ENCODE measurements around the gene UGT1A4.
"Not testable (repeated sequence)": the region's sequence is repeated elsewhere in the genome, so short reads cannot be mapped to it uniquely, and the experiment has no call there.

The UGT1A4 gene

GRCh38 chr2:233699424-233700027 is 19.0 kb upstream of the UGT1A4 start:
- DNase-seq = no peak

GRCh38 chr2:233700028-233700635 is 18.4 kb upstream of the UGT1A4 start:
- no peak for DNase-seq

GRCh38 chr2:233700842-233701241 is 17.7 kb upstream of the UGT1A4 start:
- DNase-seq = not testable (repeated sequence)

GRCh38 chr2:233702238-233702637 is 16.3 kb upstream of the UGT1A4 start:
- DNase-seq = no peak

- no peak for DNase-seq
Observed at GRCh38 chr2:233705911-233706506, 12.5 kb upstream of the UGT1A4 start.

GRCh38 chr2:233706720-233707119 is 11.8 kb upstream of the UGT1A4 start:
- DNase-seq = no peak

GRCh38 chr2:233707940-233708644 is 10.4 kb upstream of the UGT1A4 start:
- DNase-seq = no peak

GRCh38 chr2:233708942-233709341 is 9.6 kb upstream of the UGT1A4 start:
- DNase-seq = no peak

GRCh38 chr2:233711312-233712008 is 7.1 kb upstream of the UGT1A4 start:
- DNase-seq = peak in 47 of 58 donors; percentile 1 to 74 (median 34)

GRCh38 chr2:233712611-233713261 is 5.8 kb upstream of the UGT1A4 start, which contains the start of gene UGT1A5:
TSS of gene UGT1A5 (plus strand) at chr2:233712907. CDS start at chr2:233712992, 85 bp downstream.
- DNase-seq = no peak

- no peak for DNase-seq
Observed at GRCh38 chr2:233713262-233713615, 5.3 kb upstream of the UGT1A4 start.

- DNase-seq = no peak
Observed at GRCh38 chr2:233714121-233714520, 4.4 kb upstream of the UGT1A4 start.

- DNase-seq = no peak
Observed at GRCh38 chr2:233728723-233729301, 10.3 kb downstream of the UGT1A4 start, which contains the start of gene UGT1A3. TSS of gene UGT1A3 (plus strand) at chr2:233729042. CDS start at chr2:233729127, 85 bp downstream.

- not testable (repeated sequence) for DNase-seq
Observed at GRCh38 chr2:233736868-233737653, 18.5 kb downstream of the UGT1A4 start.

- DNase-seq = no peak
Observed at GRCh38 chr2:233740870-233741269, 22.3 kb downstream of the UGT1A4 start.

- DNase-seq = no peak
Observed at GRCh38 chr2:233743464-233744259, 25.1 kb downstream of the UGT1A4 start.

GRCh38 chr2:233745073-233745755 is 26.7 kb downstream of the UGT1A4 start:
- DNase-seq = no peak

- not testable (repeated sequence) for DNase-seq
Observed at GRCh38 chr2:233745838-233746237, 27.3 kb downstream of the UGT1A4 start.

Data from anterior cingulate cortex (tissue), 58 donors.